GM21723 (cell line): Measurements from ENCODE around the gene ARL15.

ENCODE experiments used
- ATAC-seq: cut with Tn5 transposase; IDR thresholded peaks from one replicate; pipeline ENCODE4 v1.9.1; 2021; ENCODE audit warnings: mild to moderate bottlenecking, moderate library complexity; ENCODE audit not compliant: unreplicated experiment

The ARL15 gene

GRCh38 chr5:53948598-53948997 is 361.8 kb downstream of the ARL15 start:
- no peak for ATAC-seq

- no peak for ATAC-seq
Measured at GRCh38 chr5:53946405-53947100, 363.8 kb downstream of the ARL15 start.

- ATAC-seq = no peak
Measured at GRCh38 chr5:53944981-53945380, 365.4 kb downstream of the ARL15 start.

GRCh38 chr5:53943938-53944337 is 366.4 kb downstream of the ARL15 start:
- no peak for ATAC-seq

- ATAC-seq = no peak
Measured at GRCh38 chr5:53942724-53943123, 367.6 kb downstream of the ARL15 start.

GRCh38 chr5:53940921-53941320 is 369.5 kb downstream of the ARL15 start:
- ATAC-seq = no peak

GRCh38 chr5:53937467-53937866 is 372.9 kb downstream of the ARL15 start:
- no peak for ATAC-seq

- ATAC-seq = no peak
Measured at GRCh38 chr5:53936481-53937352, 373.7 kb downstream of the ARL15 start.

- no peak for ATAC-seq
Measured at GRCh38 chr5:53934151-53934820, 376.1 kb downstream of the ARL15 start.

- ATAC-seq = no peak
Measured at GRCh38 chr5:53932351-53932750, 378.0 kb downstream of the ARL15 start.

GRCh38 chr5:53930457-53930856 is 379.9 kb downstream of the ARL15 start:
- ATAC-seq = no peak

- ATAC-seq = no peak
Measured at GRCh38 chr5:53929570-53929969, 380.8 kb downstream of the ARL15 start.

- no peak for ATAC-seq
Measured at GRCh38 chr5:53929152-53929551, 381.2 kb downstream of the ARL15 start.

- ATAC-seq = no peak
Measured at GRCh38 chr5:53928641-53929040, 381.7 kb downstream of the ARL15 start.

- ATAC-seq = no peak
Measured at GRCh38 chr5:53927668-53928247, 382.6 kb downstream of the ARL15 start.

GRCh38 chr5:53926026-53926425 is 384.3 kb downstream of the ARL15 start:
- no peak for ATAC-seq

- ATAC-seq = no peak
Measured at GRCh38 chr5:53924392-53924791, 386.0 kb downstream of the ARL15 start.

GRCh38 chr5:53923961-53924360 is 386.4 kb downstream of the ARL15 start:
- ATAC-seq = no peak

- ATAC-seq = no peak
Measured at GRCh38 chr5:53922508-53923498, 387.6 kb downstream of the ARL15 start.

GRCh38 chr5:53917826-53918225 is 392.5 kb downstream of the ARL15 start:
- no peak for ATAC-seq
